Large intestine (tissue), 3 donors: ENCODE data around the gene TPST2. TPM values are rescaled to one million over a fixed set of nuclear protein-coding genes. Genes with fewer than 3 reads are reported as not detected.
A peak's percentile ranks its signal among the peaks of the same experiment; 100 is the strongest.

Experiments used
- DNase-seq, 2 donors: peaks; one replicate each; pipeline versions ENCODE4 v3.0.0 to v3.0.0-alpha.2; 2013
- H3K27ac ChIP-seq: one replicate; pipeline ENCODE4 v1.5.1; 2013; ENCODE audit warnings: low read length
- H3K27me3 ChIP-seq: 2 replicates; pipeline ENCODE4 v1.6.1; 2013; ENCODE audit warnings: low read length; ENCODE audit not compliant: control insufficient read depth, insufficient read depth
- H3K36me3 ChIP-seq: 2 replicates; pipeline ENCODE4 v1.6.1; 2013; ENCODE audit warnings: low read length; ENCODE audit not compliant: control insufficient read depth, insufficient read depth
- H3K4me1 ChIP-seq: one replicate; pipeline ENCODE4 v1.6.1; 2013; ENCODE audit warnings: low read length; ENCODE audit not compliant: control insufficient read depth, insufficient read depth
- H3K4me3 ChIP-seq: one replicate; pipeline ENCODE4 v1.5.1; 2013; ENCODE audit warnings: low read length
- H3K9me3 ChIP-seq: one replicate; pipeline ENCODE4 v1.6.1; 2013; ENCODE audit warnings: mild to moderate bottlenecking, low read depth, low read length, moderate library complexity; ENCODE audit not compliant: control insufficient read depth
- WGBS: methylation state at CpG from one replicate; pipeline ENCODE4 v1.1.5; 2013; ENCODE audit warnings: low lambda C conversion rate; ENCODE audit not compliant: insufficient coverage; 5-methylcytosine and 5-hydroxymethylcytosine counted together
- polyA plus RNA-seq: library from polyadenylated mRNA; unstranded; fragments of 120-200 nt; gene quantifications from one replicate; pipeline ENCODE4 v1.2.1, GENCODE V29; 2013

The TPST2 gene
- polyA plus RNA-seq, 1 donor = 27.5 TPM

DNA sequence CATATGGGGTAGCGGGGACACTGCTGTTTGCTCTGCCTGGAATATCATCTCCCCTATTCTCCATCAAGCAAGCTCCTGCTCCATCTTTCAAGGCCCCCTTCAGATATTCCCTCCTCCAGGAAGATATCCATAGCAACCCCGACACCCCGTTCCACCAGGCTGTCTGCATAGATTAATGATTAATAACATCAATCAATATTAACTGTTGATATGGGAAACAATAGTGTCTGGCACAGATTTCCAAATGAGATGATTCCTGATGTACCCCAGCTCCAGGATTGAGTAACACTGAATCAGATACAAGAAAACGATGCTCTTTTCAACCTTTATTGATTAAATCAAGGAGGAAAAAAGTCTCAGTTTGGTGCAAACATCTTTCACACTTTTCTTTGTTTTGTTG, 7.5 kb upstream of the TPST2 start:
- no peak overlapping the region for H3K4me3 ChIP-seq
- 40% methylated on average over 1 of the region's 4 CpGs for WGBS
- no peak for DNase-seq
- H3K36me3 ChIP-seq = no peaks in the 10 kb centered on the region
- no peak overlapping the region for H3K27ac ChIP-seq
- no peaks in the 10 kb centered on the region for H3K9me3 ChIP-seq
- H3K4me1 ChIP-seq = no peaks in the 10 kb centered on the region
- H3K27me3 ChIP-seq = peaks cover 4% of the 10 kb centered on the region

DNA sequence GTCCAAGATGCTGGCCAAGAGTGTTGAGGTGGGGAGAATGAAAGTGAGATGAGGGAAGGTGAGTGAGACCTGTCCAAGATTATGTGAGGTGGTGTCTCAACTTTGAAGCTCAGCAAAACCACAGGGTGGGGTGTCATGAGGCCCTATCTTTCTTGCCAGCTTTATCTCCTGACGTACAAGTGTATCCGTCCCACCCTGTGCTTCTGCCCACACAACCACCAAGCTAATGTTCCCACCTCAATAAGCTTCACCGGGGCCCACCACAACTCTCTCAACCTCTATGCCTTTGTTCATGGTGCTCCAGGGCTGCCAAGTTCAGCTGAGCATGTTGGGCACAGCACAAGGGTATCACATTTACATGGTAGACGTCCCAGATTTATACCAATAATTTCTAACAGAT, 7.1 kb upstream of the TPST2 start:
- Histone ChIP-seq H3K4me1 (no peaks in the 10 kb centered on the region), H3K36me3 (no peaks in the 10 kb centered on the region), H3K27ac (no peak overlapping the region), H3K27me3 (peaks cover 4% of the 10 kb centered on the region), H3K4me3 (no peak overlapping the region), H3K9me3 (no peaks in the 10 kb centered on the region)
- no CpG with 5 or more reads among the region's 4 CpGs for WGBS
- DNase-seq = no peak

DNA sequence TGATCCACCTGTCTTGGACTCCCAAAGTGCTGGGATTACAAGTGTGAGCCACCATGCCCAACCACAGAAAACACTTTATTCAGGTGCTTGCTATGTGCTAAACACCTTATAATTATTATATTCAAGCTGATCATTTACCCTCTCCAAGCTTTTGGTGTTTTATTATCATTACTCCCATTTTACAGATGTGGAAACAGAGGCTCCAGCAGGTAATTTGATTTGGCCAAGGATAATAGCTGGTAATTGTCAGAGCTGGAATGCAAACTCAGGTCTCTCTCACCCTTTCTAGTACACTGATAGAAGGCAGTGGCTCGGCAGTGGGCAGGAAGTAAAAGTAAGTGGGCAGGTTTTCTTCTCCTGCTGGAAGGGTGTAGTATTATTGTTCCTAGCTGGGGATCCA, 3.8 kb upstream of the TPST2 start:
- H3K4me3 ChIP-seq = no peak overlapping the region

DNA sequence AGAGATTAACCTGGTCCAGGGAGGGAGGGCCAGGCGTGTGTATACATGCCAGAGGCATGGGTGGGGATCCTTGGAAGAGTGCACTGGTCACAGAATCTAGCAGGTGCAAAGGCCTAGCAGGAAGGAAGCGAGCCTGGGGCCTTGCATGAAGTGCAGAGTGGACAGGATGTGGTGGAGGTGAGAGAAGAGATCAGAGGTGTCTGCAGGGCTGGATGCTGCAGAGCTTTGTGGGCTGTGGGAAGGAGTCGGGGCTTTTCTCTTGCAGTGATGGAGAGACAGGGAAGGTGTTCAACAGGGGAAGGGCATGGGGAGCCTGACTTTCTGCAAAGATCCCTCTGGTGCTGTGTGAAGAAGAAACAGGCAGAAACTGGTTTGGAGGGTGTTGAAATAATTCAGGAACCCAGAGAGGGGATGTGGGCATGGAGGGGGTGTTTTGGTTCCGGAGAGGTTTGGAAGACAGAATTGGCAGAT, 2.5 kb upstream of the TPST2 start:
- no peak overlapping the region for H3K4me3 ChIP-seq
- H3K4me1 ChIP-seq = peaks cover 5% of the 10 kb centered on the region
- H3K27ac ChIP-seq = no peak overlapping the region
- H3K36me3 ChIP-seq = no peaks in the 10 kb centered on the region
- H3K27me3 ChIP-seq = peaks cover 4% of the 10 kb centered on the region
- WGBS = 0% methylated on average over 1 of the region's 4 CpGs
- no peaks in the 10 kb centered on the region for H3K9me3 ChIP-seq
- peak; percentile 26 to 55 for DNase-seq

More for the DNA sequence above, 3.8 kb upstream of the TPST2 start:
- peaks cover 4% of the 10 kb centered on the region for H3K4me1 ChIP-seq
- DNase-seq = no peak
- H3K27ac ChIP-seq = no peak overlapping the region
- H3K9me3 ChIP-seq = no peaks in the 10 kb centered on the region
- peaks cover 4% of the 10 kb centered on the region for H3K27me3 ChIP-seq
- no peaks in the 10 kb centered on the region for H3K36me3 ChIP-seq
- no CpG with 5 or more reads among the region's 1 CpG for whole genome bisulfite sequencing

DNA sequence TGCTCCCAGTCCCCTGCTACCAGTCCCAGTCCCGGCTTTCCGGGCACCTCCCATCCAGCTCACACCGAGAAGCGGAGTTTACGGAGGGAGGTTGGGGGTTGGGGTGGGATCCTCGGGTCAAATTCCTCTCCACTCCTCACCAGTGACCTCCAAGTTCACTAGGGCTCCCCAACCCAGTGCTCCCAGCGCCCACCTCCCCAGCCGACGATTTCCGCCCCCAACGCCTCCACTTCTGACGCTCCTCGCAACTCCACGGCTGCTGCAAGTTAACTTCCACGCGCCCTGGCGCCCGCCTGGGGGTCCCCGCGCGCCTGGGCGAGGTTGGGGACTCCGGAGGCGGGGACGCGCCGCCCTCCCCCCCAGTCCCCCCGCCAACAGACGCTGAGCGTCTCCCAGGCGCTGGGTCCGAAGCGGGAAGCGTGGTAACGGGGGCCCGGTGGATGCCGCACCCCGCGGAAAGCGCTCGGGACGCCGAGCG, 526 bp downstream of the TPST2 start:
- Histone ChIP-seq H3K4me1 (peaks cover 5% of the 10 kb centered on the region), H3K27me3 (no peaks in the 10 kb centered on the region), H3K4me3 (peak overlapping the region; percentile 70), H3K27ac (peak overlapping the region; percentile 42), H3K9me3 (no peaks in the 10 kb centered on the region), H3K36me3 (no peaks in the 10 kb centered on the region)
- WGBS = no CpG with 5 or more reads among the region's 44 CpGs
- peak; percentile 34 to 70 for DNase-seq

DNA sequence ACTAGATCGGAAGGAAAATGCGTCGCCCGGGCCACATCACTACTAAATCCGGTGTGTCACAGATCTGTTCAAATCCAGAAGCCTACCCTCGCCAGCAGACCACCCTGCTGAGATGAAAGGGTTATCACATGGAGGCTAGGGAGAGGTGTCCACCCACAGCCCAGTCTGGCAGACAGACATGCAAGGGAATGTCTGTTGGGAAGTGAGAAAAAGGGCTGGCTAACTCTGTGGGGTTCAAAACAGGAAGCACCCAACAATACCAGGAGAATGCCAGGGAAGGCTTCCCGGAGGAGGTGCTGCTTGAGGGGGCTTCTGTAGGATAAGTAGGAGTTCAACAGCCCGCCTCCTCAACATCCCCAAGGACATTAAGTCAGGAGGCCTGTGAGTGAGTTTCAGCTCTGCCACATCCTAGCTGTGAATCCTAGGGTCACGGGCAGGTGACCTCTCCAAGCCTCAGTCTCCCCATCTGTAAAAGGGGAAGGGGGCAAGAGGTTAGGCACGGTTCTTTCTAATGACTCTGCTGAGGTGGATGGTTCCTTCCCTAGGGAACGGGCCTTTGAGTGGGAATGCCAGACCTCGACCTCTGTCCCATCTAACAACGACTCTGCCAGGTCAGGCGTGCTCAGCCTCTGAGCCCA, 1.1 kb downstream of the TPST2 start:
- Histone ChIP-seq H3K36me3 (no peaks in the 10 kb centered on the region), H3K4me1 (peaks cover 5% of the 10 kb centered on the region), H3K4me3 (peak overlapping the region; percentile 70), H3K27me3 (no peaks in the 10 kb centered on the region), H3K9me3 (no peaks in the 10 kb centered on the region), H3K27ac (peak overlapping the region; percentile 42)
- DNase-seq = no peak
- no CpG with 5 or more reads among the region's 14 CpGs for WGBS

DNA sequence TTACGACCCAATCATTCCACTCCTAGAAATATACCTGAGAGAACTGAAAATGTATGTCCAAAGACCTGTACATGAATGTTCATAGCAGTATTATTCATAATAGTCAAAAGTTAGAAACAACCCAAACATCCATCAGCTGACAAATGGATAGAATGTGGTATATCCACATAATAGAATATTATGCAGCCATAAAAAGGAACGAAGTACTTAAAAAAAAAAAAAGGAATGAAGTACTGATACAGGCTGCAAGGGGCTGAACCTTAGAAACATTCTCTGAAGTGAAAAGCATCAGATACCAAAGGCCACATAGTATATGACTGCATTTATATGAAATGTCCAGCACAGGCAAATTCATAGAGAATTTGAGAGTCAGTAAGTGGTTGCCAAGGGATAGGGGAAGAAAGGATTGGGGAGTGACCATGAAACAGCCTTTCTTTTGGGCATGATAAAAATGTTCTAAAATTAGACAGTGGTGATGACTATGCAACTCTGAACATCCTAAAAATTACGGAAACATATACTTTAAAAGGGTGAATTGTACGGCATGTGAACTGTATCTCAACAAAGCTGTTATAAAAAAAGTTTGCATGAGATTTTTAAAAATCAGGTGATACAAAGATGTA, 1.8 kb downstream of the TPST2 start:
- Histone ChIP-seq H3K27me3 (no peaks in the 10 kb centered on the region), H3K4me3 (no peak overlapping the region), H3K4me1 (peaks cover 5% of the 10 kb centered on the region), H3K9me3 (no peaks in the 10 kb centered on the region), H3K27ac (no peak overlapping the region), H3K36me3 (no peaks in the 10 kb centered on the region)
- DNase-seq = no peak
- WGBS = 100% methylated on average over 3 of the region's 4 CpGs

DNA sequence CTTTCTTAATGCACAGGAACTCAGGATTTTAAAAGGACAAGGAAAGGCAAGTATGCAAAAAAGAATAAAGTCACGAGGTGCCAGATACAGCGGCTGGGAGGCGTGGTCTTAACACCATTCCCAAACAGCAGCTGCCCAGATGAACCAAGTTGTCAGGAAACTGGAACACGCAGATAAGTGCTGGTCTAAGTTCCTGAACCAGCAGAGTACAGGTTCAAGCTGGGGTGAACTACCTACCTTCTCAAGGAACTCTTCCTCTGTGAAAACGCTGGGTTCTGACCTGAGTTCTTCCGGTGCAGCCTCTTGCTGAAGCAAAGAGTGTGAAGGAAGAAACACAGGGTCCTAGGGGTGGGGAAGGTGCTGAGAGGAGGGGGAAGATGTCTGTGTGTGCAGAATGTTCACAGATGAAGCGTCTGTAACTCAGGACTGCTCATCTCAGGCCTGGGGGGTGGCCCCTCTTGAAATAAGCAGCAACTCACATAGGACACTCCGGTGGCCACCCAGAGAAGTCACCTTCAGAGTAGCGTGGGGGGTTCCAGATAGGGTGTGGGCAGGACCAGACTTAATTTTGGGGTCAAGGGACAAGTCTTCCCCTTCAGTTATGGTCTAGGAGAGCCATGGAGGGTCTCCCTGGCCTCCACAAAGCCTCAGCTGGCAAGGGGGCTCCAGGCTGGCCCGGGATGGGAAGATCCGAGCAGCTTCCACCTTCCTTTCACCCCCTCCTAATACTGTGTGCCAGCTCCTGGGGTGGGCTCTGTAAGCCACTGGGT, 3.2 kb downstream of the TPST2 start:
- Histone ChIP-seq H3K9me3 (no peaks in the 10 kb centered on the region), H3K4me1 (peaks cover 5% of the 10 kb centered on the region), H3K27ac (no peak overlapping the region), H3K27me3 (no peaks in the 10 kb centered on the region), H3K4me3 (no peak overlapping the region), H3K36me3 (peaks cover 5% of the 10 kb centered on the region)
- no CpG with 5 or more reads among the region's 11 CpGs for WGBS
- DNase-seq = peak; percentile 38 to 39

DNA sequence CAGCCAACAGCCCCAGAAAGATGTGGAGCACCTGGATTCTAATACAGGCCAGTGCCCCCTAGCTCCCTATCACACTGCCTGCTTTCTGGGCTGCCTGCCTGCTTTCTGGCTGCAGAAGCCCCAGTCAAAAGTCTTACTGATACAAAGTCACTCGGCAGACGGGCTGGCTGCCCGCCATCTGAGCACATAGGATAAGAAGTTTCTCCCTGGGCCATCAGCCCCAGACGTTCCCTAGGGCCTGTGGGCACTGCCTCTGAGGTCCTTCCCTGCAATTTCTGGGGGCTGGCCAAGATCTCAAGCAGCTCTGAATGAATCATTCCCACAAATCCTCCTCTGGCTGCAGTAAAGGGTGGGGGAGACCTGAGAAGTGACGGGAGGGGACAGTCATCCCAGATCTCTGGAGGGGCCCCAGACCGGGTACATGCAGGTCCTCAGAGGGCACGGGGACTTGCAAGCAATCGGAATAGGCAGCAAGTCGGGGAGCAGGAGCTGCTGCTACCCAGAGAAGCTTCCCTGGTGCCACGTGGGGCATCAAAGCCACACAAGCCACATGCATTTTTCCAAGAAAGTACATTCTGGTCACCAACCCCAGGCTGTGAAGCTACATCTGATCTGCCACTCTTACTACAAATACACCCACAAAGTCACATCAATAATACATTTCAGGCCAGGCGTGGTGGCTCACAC, 4.7 kb downstream of the TPST2 start:
- no CpG with 5 or more reads among the region's 11 CpGs for WGBS

DNA sequence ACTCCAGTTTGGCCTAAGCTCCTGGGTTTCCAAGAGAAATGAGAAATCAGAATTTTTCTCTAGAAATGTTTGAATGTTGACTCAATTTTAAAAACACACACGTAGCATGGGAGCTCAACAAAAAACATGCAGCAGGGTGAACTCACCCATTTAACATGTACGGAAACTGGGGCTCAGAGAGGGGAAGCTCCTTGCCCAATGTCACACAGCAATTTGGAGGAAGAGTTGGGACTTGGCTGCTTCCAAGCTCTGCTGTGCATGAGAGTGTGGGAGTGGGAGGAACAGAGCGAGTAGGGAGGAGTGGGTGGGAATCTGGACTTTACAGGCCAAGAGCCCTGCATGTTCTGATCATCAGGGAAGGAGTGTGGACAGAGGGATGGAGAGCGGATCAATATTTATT, 5.9 kb downstream of the TPST2 start:
- H3K27ac ChIP-seq = no peak overlapping the region
- peaks cover 4% of the 10 kb centered on the region for H3K4me1 ChIP-seq
- no peaks in the 10 kb centered on the region for H3K9me3 ChIP-seq
- H3K27me3 ChIP-seq = no peaks in the 10 kb centered on the region
- H3K4me3 ChIP-seq = no peak overlapping the region
- WGBS = 0% methylated on average over 1 of the region's 4 CpGs
- DNase-seq = no peak
- peaks cover 5% of the 10 kb centered on the region for H3K36me3 ChIP-seq

More for the DNA sequence above, 4.7 kb downstream of the TPST2 start:
- Histone ChIP-seq H3K27ac (no peak overlapping the region), H3K4me3 (no peak overlapping the region), H3K27me3 (no peaks in the 10 kb centered on the region), H3K36me3 (peaks cover 5% of the 10 kb centered on the region), H3K4me1 (peaks cover 5% of the 10 kb centered on the region), H3K9me3 (no peaks in the 10 kb centered on the region)
- no peak for DNase-seq
